RWPE2 (cell line): Measurements from ENCODE around the gene FRS3.

ENCODE experiments used
- ATAC-seq: fragments of 200-7000 bp; cut with Tn5 transposase; 3 replicates; pipeline ENCODE4 v1.9.1; 2021; ENCODE audit warnings: low read depth
- DNase-seq: peaks from one replicate; pipeline ENCODE4 v3.0.0-alpha.2; 2020; ENCODE audit warnings: low spot score
- H3K27ac ChIP-seq: fragments of 450-650 bp; 2 replicates; pipeline ENCODE4 v1.5.1; 2017; ENCODE audit warnings: mild to moderate bottlenecking; ENCODE audit not compliant: poor library complexity, severe bottlenecking
- H3K27me3 ChIP-seq: fragments of 250-450 bp; sonication (Bioruptor Pico); 2 replicates; pipeline ENCODE4 v1.5.1; 2021; ENCODE audit warnings: mild to moderate bottlenecking, moderate library complexity; ENCODE audit not compliant: insufficient read depth, poor library complexity, severe bottlenecking
- H3K36me3 ChIP-seq: fragments of 250-450 bp; sonication (Bioruptor Pico); 2 replicates; pipeline ENCODE4 v1.5.1; 2020; ENCODE audit warnings: low read depth, mild to moderate bottlenecking, moderate library complexity
- H3K4me1 ChIP-seq: fragments of 250-450 bp; sonication (Bioruptor Pico); 2 replicates; pipeline ENCODE4 v1.5.1; 2021; ENCODE audit warnings: mild to moderate bottlenecking, moderate library complexity; ENCODE audit not compliant: insufficient read depth, poor library complexity, severe bottlenecking
- H3K4me3 ChIP-seq: fragments of 250-450 bp; sonication (Bioruptor Pico); 2 replicates; pipeline ENCODE4 v1.5.1; 2021; ENCODE audit warnings: mild to moderate bottlenecking, moderate library complexity; ENCODE audit not compliant: severe bottlenecking
- H3K9me3 ChIP-seq: fragments of 250-450 bp; sonication (Bioruptor Pico); 2 replicates; pipeline ENCODE4 v1.5.1; 2021; ENCODE audit warnings: mild to moderate bottlenecking, moderate library complexity; ENCODE audit not compliant: severe bottlenecking
- TF ChIP-seq, protein P1 (sequence below): fragments of 450-650 bp; IDR thresholded peaks from one replicate; pipeline ENCODE4 v1.5.1; 2017; ENCODE audit warnings: mild to moderate bottlenecking, moderate library complexity; ENCODE audit not compliant: poor library complexity, severe bottlenecking

FRS3 gene

DNA sequence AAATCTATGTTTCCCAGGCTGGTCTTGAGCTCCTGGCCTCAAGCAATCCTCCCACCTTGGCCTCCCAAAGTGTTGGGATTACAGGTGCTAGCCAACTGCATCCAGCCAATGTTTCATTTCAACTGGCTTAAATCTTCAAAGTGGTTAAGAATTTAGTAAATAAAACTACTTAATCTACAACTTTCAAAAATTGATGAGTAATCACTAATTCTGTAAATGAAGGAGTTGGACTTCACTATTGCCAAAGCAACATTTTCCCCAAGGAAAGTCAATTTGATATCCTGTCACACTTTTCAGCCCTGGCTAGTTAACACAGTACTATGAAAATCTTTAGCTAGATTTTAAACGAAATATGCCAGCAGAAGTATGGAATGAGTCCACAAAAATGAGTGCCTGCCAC is 11.6 kb upstream of the FRS3 start:
- DNase-seq (no peak), ATAC-seq (no peak)
- Histone ChIP-seq H3K4me3 (no peak overlapping the region), H3K27me3 (no peaks in the 10 kb centered on the region), H3K27ac (no peak overlapping the region), H3K4me1 (peaks cover 8% of the 10 kb centered on the region), H3K9me3 (no peaks in the 10 kb centered on the region), H3K36me3 (peaks cover 52% of the 10 kb centered on the region)
- TF ChIP-seq, protein P1, sequence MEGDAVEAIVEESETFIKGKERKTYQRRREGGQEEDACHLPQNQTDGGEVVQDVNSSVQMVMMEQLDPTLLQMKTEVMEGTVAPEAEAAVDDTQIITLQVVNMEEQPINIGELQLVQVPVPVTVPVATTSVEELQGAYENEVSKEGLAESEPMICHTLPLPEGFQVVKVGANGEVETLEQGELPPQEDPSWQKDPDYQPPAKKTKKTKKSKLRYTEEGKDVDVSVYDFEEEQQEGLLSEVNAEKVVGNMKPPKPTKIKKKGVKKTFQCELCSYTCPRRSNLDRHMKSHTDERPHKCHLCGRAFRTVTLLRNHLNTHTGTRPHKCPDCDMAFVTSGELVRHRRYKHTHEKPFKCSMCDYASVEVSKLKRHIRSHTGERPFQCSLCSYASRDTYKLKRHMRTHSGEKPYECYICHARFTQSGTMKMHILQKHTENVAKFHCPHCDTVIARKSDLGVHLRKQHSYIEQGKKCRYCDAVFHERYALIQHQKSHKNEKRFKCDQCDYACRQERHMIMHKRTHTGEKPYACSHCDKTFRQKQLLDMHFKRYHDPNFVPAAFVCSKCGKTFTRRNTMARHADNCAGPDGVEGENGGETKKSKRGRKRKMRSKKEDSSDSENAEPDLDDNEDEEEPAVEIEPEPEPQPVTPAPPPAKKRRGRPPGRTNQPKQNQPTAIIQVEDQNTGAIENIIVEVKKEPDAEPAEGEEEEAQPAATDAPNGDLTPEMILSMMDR, result no peak

DNA sequence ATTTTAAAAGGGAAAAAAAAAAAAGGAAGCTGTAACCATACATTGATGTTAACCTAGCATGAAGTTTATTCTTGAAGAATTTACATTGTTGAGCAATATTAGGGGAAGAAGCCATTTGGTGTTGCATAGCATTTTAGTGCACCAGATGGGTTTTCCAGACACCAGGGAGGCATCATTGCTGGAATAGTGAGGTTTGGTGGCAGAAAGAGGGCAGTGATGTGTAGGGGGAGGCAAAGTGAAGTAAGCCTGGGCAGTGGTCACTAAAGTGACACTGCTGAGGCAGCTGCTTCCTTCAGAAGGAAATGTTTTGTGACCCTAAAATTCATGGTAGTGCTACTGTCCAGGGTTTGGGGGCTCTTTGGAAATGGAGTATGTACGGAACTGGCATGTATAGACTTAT is 10.3 kb upstream of the FRS3 start:
- H3K36me3 ChIP-seq, result peaks cover 52% of the 10 kb centered on the region
- TF ChIP-seq, protein P1, result no peak
- H3K9me3 ChIP-seq, result no peaks in the 10 kb centered on the region
- DNase-seq (no peak), ATAC-seq (no peak)
- no peaks in the 10 kb centered on the region for H3K27me3 ChIP-seq
- H3K4me1 ChIP-seq, result peaks cover 8% of the 10 kb centered on the region
- H3K4me3 ChIP-seq, result no peak overlapping the region
- no peak overlapping the region for H3K27ac ChIP-seq

DNA sequence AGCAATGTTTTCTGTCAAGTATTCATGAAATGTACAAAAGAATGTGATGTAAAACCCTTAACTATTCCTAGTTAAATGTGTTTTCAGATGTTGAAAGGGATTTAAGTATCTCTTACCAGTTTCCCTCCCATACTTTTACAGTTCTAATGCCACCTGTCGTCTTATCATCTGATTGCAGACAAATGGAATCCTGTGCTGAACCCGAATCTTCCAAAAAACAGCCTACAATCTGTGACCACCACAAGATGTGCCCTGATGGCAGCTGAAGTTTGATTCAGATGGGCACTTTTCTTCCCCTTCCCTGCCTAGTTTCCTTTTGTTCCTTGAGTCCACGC is 9.7 kb upstream of the FRS3 start:
- Histone ChIP-seq H3K27ac (peak overlapping the region; percentile 69), H3K27me3 (no peaks in the 10 kb centered on the region), H3K36me3 (peaks cover 49% of the 10 kb centered on the region), H3K4me3 (no peak overlapping the region), H3K9me3 (no peaks in the 10 kb centered on the region), H3K4me1 (peaks cover 8% of the 10 kb centered on the region)
- TF ChIP-seq, protein P1, result no peak
- ATAC-seq (no peak), DNase-seq (no peak)

DNA sequence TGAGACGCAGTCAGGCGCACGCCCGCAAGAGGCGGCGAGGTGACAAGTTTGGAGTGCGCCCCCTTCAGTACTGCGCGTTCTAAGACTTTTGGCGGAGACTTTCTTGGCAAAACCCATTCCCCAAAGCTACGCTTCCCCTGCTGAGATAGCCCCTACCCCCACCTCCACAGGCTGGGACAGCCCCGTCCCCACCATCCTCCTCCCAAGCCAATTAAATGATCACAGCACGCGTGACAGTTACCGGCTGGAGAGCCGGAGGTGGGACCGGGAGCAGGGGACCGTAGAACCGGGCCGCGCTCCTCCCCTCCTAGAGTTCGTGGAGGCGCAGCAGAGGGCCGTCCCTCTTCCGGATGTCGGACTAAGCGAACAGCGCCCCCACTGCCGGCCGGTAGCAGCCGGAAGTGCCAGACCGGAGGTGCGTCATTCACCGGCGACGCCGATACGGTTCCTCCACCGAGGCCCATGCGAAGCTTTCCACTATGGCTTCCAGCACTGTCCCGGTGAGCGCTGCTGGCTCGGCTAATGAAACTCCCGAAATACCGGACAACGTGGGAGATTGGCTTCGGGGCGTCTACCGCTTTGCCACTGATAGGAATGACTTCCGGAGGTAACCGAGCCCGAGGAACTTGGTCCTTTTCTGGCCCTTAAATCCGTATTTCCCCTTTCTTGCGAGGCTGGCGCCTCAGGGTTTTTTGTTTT is 7.7 kb upstream of the FRS3 start, which contains the start of gene TOMM6:
TSS of gene TOMM6 (plus strand) at position 476 of the 699 bp plus-strand sequence. CDS start at position 480, 4 bp downstream.
- DNase-seq (peak; percentile 91), ATAC-seq (peak; percentile 78)
- H3K27me3 ChIP-seq, result no peaks in the 10 kb centered on the region
- peak within 1 kb of the TSS; percentile 69 for H3K27ac ChIP-seq
- peak within 1 kb of the TSS; percentile 90 for H3K4me3 ChIP-seq
- no peaks in the 10 kb centered on the region for H3K9me3 ChIP-seq
- H3K4me1 ChIP-seq, result peaks cover 8% of the 10 kb centered on the region
- TF ChIP-seq, protein P1, result peak; percentile 81
- H3K36me3 ChIP-seq, result peaks cover 39% of the 10 kb centered on the region

DNA sequence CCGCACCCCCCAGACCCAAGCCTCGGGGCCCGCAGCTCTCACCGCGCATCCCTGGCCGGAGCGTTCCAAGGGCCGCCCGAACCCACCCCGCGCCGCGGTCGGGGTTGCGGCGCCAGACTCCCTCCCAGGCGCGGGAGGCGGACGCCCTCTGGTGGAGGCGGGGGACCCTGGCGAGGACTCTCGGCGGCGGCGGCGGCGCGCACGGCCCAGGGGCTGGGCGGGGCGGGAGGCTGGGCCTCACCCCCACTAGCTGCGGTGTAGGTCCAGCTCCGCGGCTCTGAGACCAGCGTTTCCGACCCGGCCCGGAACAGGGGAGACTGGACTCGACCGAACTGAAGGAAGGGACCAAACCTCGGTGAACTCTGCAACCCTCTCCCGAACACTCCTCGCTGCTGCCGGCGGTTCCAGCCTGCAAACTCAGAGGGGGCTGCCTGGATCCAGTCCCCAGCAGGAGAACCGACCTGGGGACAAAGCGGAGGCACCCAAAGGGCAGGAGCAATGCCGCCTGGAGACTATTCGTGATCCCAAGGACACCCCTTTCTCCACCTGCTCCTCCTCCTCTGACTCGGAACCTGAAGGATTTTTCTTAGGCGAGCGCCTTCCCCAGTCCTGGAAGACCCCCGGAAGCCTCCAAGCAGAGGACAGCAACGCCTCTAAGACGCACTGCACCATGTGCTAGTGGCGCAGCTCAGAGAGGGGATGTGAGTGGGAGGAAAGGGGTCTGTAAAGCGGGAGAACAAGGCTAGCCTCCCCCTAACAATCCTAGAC is 6.9 kb upstream of the FRS3 start:
- peaks cover 31% of the 10 kb centered on the region for H3K36me3 ChIP-seq
- TF ChIP-seq, protein P1, result peak; percentile 84
- ATAC-seq (peak; percentile 83), DNase-seq (no peak)
- H3K27ac ChIP-seq, result peak overlapping the region; percentile 69
- H3K9me3 ChIP-seq, result no peaks in the 10 kb centered on the region
- no peaks in the 10 kb centered on the region for H3K27me3 ChIP-seq
- peaks cover 9% of the 10 kb centered on the region for H3K4me1 ChIP-seq
- peak overlapping the region; percentile 90 for H3K4me3 ChIP-seq
